Heart right ventricle (tissue), 16 donors: ENCODE results near the gene HACD4. TPM values are rescaled to one million over a fixed set of nuclear protein-coding genes. Genes with fewer than 3 reads are reported as not detected.

ENCODE experiments used
- ATAC-seq, 8 donors: fragments of 200-7000 bp; cut with Tn5 transposase; one replicate each; pipeline ENCODE4 v1.9.1; 2020; ENCODE audit warnings: mild to moderate bottlenecking in 8 of 8, moderate library complexity in 8 of 8, moderate number of reproducible peaks in 1 of 8
- DNase-seq, 2 donors: peaks; one replicate each; pipeline ENCODE4 v3.0.0-alpha.2; 2020
- H3K27ac ChIP-seq, 10 donors: fragments of 200-600 bp; sonication (generic) in 2 of 10; one replicate each; pipeline versions ENCODE4 v1.5.0 to v1.8.0; 2020 to 2022; ENCODE audit warnings: mild to moderate bottlenecking in 3 of 10
- H3K27me3 ChIP-seq, 7 donors: fragments of 200-600 bp; one replicate each; pipeline ENCODE4 v1.8.0; 2021 to 2022; ENCODE audit warnings: mild to moderate bottlenecking in 2 of 7
- H3K36me3 ChIP-seq, 9 donors: fragments of 200-600 bp; sonication (generic) in 1 of 9; one replicate each; pipeline versions ENCODE4 v1.5.0 to v1.8.0; 2020 to 2022; ENCODE audit warnings: mild to moderate bottlenecking in 2 of 9
- H3K4me1 ChIP-seq, 9 donors: fragments of 200-600 bp; sonication (generic) in 1 of 9; one replicate each; pipeline versions ENCODE4 v1.5.0 to v1.8.0; 2020 to 2022; ENCODE audit warnings: mild to moderate bottlenecking in 4 of 9
- H3K4me3 ChIP-seq, 10 donors: fragments of 200-600 bp; sonication (generic) in 2 of 10; one replicate each; pipeline versions ENCODE4 v1.5.0 to v1.8.0; 2020 to 2022; ENCODE audit warnings: mild to moderate bottlenecking in 7 of 10, moderate library complexity in 2 of 10
- H3K9me3 ChIP-seq, 11 donors: fragments of 200-600 bp in 10 of 11; sonication (generic) in 2 of 11; one replicate each; pipeline versions ENCODE4 v1.5.0 to v1.8.0; 2013 to 2022; ENCODE audit warnings: mild to moderate bottlenecking in 2 of 11, control low read depth in 1 of 11, moderate library complexity in 1 of 11
- CTCF ChIP-seq, 9 donors: fragments of 200-600 bp; sonication (generic) in 2 of 9; IDR thresholded peaks; one replicate each; pipeline versions ENCODE4 v1.5.0 to v1.8.0; 2021 to 2022; ENCODE audit warnings: antibody characterized with exemption in 9 of 9, mild to moderate bottlenecking in 5 of 9, moderate library complexity in 1 of 9
- WGBS, 2 donors: extraction: QIAGEN DNeasy Blood & Tissue Kit; methylation state at CpG; one replicate each; pipeline ENCODE4 v1.1.7; 2013; ENCODE audit warnings: inconsistent platforms in 1 of 2; 5-methylcytosine and 5-hydroxymethylcytosine counted together
- intact Hi-C, 10 donors: fragments of 100-400 bp; cut with DNase I; formaldehyde crosslinking; loops; one replicate each; pipeline versions ENCODE4 v1.11.1 to v1.14.2; 2022
- long read RNA-seq, 3 donors: library from polyadenylated mRNA; unstranded; transcript quantifications; one replicate each; pipeline ENCODE4 v2.0.0, GENCODE V29; 2020 to 2021
- polyA plus RNA-seq, 2 donors: library from polyadenylated mRNA; stranded (reverse); fragments of 200-250 nt; gene quantifications; one replicate each; pipeline ENCODE4 v1.2.3, GENCODE V29; 2013
- total RNA-seq, 10 donors: library from RNA; stranded (reverse); fragmentation: NEBNext Ultra II Directional in 3 of 10; extraction: Animal tissue kit (Norgen Biotek cat#: 25700) in 3 of 10; gene quantifications; one replicate each; pipeline versions ENCODE4 v1.2.1 to v1.2.4, GENCODE V29; 2021 to 2023
- donor health status: Arrhythmogenic right ventricular cardiomyopathy.
- donor health status: ischemic (EF 13 %, LVEDD 7.1; RV severe dilation, severe dysfunction).
- donor health status: healthy with polysubstance abuse.
- donor health status: DM: no; HTN: yes; CAD: no.
- donor health status: DM: no; HTN: no; CAD: no.
- donor health status: ischemic (EF 25% LVEDD 6.9; RV normal size, moderate dysfunction).
- donor health status: ischemic (EF 25% LVEDD 5.7; RV mildly dilated, moderate dysfunction).
- donor health status: healthy.
- donor health status: DM: yes; HTN: yes; CAD: no.
- donor health status: Ischemic cardiomyopathy.
- donor health status: ischemic (EF 35%, LVEDD 5.7; RV mildly dilated, moderate dysfunction).
- donor health status: nonischemic (EF 11% LVEDD 7.7; RV severe dilation, severe dysfunction).
- donor health status: DM: yes; HTN: yes; CAD: no.
- donor health status: PGD.
- donor health status: ischemic (EF 29% LVEDD 5.4; RV normal size, mild dysfunction).
- donor health status: nonischemic (EF 23%, LVEDD 6.1; RV moderate dilation, normal function).

The HACD4 gene
- total RNA-seq (1 to 10 TPM in 2 of 10 donors, under 1 TPM in 8; 0.45 to 1.9 (median 0.63) TPM), polyA plus RNA-seq (under 1 TPM; 0.23 to 0.29 TPM)
- long read RNA-seq, donor 1, partial matches to known transcripts, result 0 of 2 reads
- long read RNA-seq, donor 1, other reads (novel, unspliced or antisense), result 2 of 2 reads
- long read RNA-seq, donor 2, full-length matches to known transcripts, result 2 of 4 reads
- long read RNA-seq, donor 2, partial matches to known transcripts, result 0 of 4 reads
- long read RNA-seq, donor 2, other reads (novel, unspliced or antisense), result 2 of 4 reads
- long read RNA-seq, donor 3, full-length matches to known transcripts, result 1 of 1 reads
- long read RNA-seq, donor 3, partial matches to known transcripts, result 0 of 1 reads
- long read RNA-seq, donor 3, other reads (novel, unspliced or antisense), result 0 of 1 reads

- intact Hi-C loops, result loop anchor here in 1 of 10 donors (5.0 kb wide), 1 partner anchor 41 kb away; no protein-coding TSS in a partner anchor
- H3K4me3 ChIP-seq, result peak within 1 kb of the TSS; percentile 4 to 74 (median 57)
- peaks cover 0 to 7% (median 0%) of the 10 kb centered on the region in 7 donors for H3K27me3 ChIP-seq
- no peaks in the 10 kb centered on the region for H3K9me3 ChIP-seq
- peaks cover 0 to 40% (median 3%) of the 10 kb centered on the region in 9 donors for H3K4me1 ChIP-seq
- peaks cover 0 to 2% (median 0%) of the 10 kb centered on the region in 9 donors for H3K36me3 ChIP-seq
- DNase-seq, result peak; percentile 34 to 66
- peak; percentile 86 to 96 (median 94) for ATAC-seq
- no peak for TF ChIP-seq CTCF (IDR thresholded peaks at IDR 0.05)
- WGBS, 2 donors, result 8 to 12% methylated on average over 38 to 46 of the region's 46 CpGs
- peak within 1 kb of the TSS in 9 of 10 donors; percentile 31 to 90 (median 59) for H3K27ac ChIP-seq
Observed at GRCh38 chr9:21031091-21031807, at the start of gene HACD4. Gene HACD4, minus strand, starts transcription at chr9:21031640. Its CDS starts 50 bp downstream, at chr9:21031590.

GRCh38 chr9:21080793-21081192, 49.4 kb upstream of the HACD4 start:
- H3K4me1 ChIP-seq, result peaks cover 0 to 29% (median 8%) of the 10 kb centered on the region in 9 donors
- no peak overlapping the region for H3K4me3 ChIP-seq
- peaks cover 0 to 5% (median 0%) of the 10 kb centered on the region in 11 donors for H3K9me3 ChIP-seq
- DNase-seq (no peak), ATAC-seq (no peak)
- 100% methylated on average over 1 of the region's 1 CpG for WGBS, 2 donors
- TF ChIP-seq CTCF (IDR thresholded peaks at IDR 0.05), result no peak
- peak overlapping the region in 1 of 10 donors; percentile 62 for H3K27ac ChIP-seq
- H3K27me3 ChIP-seq, result no peaks in the 10 kb centered on the region
- no peaks in the 10 kb centered on the region for H3K36me3 ChIP-seq
- intact Hi-C loops, result no loop called here

- TF ChIP-seq CTCF (IDR thresholded peaks at IDR 0.05), result no peak
- Histone ChIP-seq H3K9me3 (no peaks in the 10 kb centered on the region), H3K27me3 (no peaks in the 10 kb centered on the region), H3K36me3 (no peaks in the 10 kb centered on the region), H3K4me3 (no peak overlapping the region), H3K4me1 (peaks cover 0 to 29% (median 8%) of the 10 kb centered on the region in 9 donors), H3K27ac (no peak overlapping the region)
- 89 to 91% methylated on average over 1 of the region's 1 CpG for WGBS, 2 donors
- intact Hi-C loops, result no loop called here
- ATAC-seq, result no peak
- no peak for DNase-seq
Observed at GRCh38 chr9:21078702-21079101, 47.3 kb upstream of the HACD4 start.

- WGBS, 2 donors, result 94 to 99% methylated on average over 3 of the region's 3 CpGs
- H3K27ac ChIP-seq, result no peak within 1 kb of the TSS
- no peaks in the 10 kb centered on the region for H3K27me3 ChIP-seq
- no peak for ATAC-seq
- no peak within 1 kb of the TSS for H3K4me3 ChIP-seq
- peaks cover 0 to 26% (median 8%) of the 10 kb centered on the region in 9 donors for H3K4me1 ChIP-seq
- H3K9me3 ChIP-seq, result no peaks in the 10 kb centered on the region
- TF ChIP-seq CTCF (IDR thresholded peaks at IDR 0.05), result no peak
- H3K36me3 ChIP-seq, result no peaks in the 10 kb centered on the region
- intact Hi-C loops, result loop anchor here in 1 of 10 donors (2.0 kb wide), 1 partner anchor 33 kb away; no protein-coding TSS in a partner anchor
- DNase-seq, result no peak
Observed at GRCh38 chr9:21077781-21078180, 46.3 kb upstream of the HACD4 start, which contains the start of gene IFNB1. Gene IFNB1, minus strand, starts transcription at chr9:21077942. Its CDS starts 73 bp downstream, at chr9:21077869.
